NCI-H128 (cell line): Measurements from ENCODE around the gene CDH20.

Experiments used
- DNase-seq: peaks from one replicate; lab custom pipeline; 2025; ENCODE audit not compliant: unreplicated experiment; lab: John Stamatoyannopoulos, UW

Gene CDH20

GRCh38 chr18:61528961-61529360 is 195.7 kb downstream of the CDH20 start:
- no peak for DNase-seq

DNA sequence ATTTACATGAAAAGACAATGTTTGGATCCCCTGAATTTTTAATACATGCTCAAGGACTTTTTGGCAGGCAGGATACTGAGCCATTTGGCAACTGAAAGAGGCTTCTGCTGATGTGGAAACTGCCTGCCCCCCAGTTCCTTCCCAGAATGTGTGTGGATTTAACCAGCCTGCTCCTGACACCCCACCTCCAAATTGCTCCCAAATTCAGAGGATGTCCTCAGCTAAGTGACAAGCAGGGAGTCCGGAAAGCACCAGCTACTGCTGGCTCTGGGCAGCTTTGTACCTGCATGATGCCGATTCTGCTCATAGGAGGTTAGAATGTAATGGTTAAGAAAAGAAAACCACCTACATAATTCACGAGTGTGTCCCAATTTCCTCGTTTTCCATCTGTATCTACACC is 197.5 kb downstream of the CDH20 start:
- no peak for DNase-seq

GRCh38 chr18:61531182-61531581 is 198.0 kb downstream of the CDH20 start:
- no peak for DNase-seq

- no peak for DNase-seq
Observed at GRCh38 chr18:61531891-61532290, 198.7 kb downstream of the CDH20 start.

GRCh38 chr18:61535401-61535800 is 202.2 kb downstream of the CDH20 start:
- no peak for DNase-seq

- no peak for DNase-seq
Observed at GRCh38 chr18:61541673-61542072, 208.4 kb downstream of the CDH20 start.

GRCh38 chr18:61542596-61542995 is 209.4 kb downstream of the CDH20 start:
- no peak for DNase-seq

DNA sequence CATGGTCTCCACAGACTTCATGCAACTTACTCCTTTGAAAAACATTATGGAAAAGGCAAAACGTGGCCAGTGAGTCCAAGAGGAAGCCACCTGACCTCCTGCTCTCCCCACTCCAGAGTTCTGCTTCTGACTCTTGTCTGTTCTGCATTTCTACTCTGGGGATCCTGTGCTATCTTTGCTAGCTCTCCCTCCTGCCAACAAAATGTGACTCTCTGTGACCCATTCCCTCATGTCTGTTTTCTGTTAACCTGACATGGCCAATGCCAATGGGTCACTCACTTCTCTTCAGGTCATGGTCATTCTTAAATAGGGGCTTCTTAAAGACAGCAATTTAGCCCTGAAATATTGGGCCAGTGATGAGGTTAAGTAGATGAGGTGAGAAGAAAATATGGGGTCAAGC is 210.3 kb downstream of the CDH20 start:
- DNase-seq: no peak

DNA sequence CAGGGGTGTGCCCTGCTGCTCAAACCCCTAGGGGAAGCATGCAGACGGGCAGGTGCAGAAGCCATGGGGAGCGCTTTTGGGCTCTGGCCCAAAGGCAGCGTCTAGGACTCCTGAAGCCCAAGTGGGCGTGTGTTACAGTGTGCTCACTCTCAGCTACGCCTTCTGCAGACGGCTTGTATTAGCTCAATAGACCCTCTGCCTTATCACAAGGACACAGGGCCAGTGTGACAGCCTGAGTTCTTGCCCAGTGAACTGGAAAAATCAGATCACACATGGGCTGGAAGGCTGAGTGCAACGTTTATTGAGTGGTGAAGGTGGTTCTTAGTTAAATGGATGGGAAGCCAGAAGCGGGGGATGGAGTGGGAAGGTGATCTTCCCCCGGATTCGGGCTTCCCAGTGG is 210.9 kb downstream of the CDH20 start:
- DNase-seq: no peak

GRCh38 chr18:61545281-61546245 is 212.3 kb downstream of the CDH20 start:
- DNase-seq: no peak

DNA sequence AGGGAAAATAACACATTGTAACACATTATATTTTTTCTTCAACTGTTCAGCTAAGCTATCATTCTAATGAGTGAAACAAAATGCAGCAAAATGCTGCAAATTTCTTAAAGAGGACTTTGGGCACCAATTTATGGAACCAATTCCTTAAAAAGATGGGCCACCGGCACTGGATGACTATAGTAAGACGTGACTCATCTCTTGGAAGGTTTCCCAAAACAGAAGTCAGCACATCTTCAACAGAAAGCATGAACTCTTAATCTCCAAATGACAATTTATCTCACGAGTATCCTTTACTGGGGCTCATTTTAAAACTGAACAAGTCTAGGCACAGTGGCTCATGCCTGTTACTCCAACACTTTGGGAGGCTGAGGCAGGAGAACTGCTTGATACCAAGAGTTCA is 213.4 kb downstream of the CDH20 start:
- DNase-seq: no peak

DNA sequence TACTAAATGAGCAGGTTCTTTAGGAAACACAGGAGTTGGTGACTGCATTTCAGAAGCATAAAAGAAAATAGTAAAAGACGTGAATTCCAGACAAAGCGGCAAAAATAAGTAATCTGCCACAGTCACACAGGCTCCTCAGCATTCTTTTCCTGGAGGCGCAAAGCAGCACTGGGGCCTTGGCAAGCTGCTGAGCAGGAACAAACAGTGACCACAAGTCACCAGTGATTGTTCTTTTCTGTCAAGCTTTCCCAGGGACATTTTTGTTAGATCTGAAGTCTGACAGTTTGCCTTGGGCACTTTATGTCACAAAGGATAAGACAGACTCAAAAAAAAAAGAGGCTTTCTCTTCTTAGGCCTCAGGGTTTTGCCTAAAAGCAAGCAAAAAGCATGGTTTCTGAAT is 216.2 kb downstream of the CDH20 start:
- no peak for DNase-seq

DNA sequence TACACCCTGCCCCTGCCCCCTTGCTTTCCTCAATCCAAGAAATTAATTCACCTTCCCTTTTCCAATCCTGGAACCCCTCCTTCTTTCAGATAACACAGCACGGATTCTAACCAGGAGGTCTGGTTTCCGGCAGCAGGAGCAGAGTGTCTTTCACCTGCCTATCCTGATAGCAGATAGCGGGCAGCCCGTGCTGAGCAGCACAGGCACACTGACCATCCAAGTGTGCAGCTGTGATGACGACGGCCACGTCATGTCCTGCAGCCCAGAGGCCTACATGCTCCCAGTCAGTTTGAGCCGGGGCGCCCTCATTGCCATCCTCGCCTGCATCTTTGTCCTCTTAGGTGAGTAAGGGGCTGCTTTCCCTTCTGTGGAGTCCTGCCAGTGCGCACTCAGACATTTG is 216.7 kb downstream of the CDH20 start:
- no peak for DNase-seq

DNA sequence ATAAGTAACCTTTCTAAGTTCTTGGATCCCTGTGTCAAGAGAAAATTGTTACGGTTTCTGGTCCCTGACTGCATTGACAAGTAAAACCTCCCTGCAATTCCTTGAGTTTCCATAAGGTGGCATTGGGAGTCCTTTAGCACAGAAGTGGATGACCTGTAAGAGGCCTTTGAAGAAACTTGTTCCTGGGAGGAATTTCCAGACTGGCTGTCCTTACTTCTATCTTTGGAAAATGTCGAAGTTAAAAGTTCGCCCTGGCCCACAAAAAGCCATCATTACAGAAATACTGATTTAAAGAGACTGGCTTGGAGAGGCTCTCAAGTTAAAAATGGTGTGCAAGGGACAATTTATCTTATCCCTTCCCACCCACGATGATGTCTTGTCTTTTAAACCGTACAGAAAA is 218.4 kb downstream of the CDH20 start:
- DNase-seq: peak; percentile 15

DNA sequence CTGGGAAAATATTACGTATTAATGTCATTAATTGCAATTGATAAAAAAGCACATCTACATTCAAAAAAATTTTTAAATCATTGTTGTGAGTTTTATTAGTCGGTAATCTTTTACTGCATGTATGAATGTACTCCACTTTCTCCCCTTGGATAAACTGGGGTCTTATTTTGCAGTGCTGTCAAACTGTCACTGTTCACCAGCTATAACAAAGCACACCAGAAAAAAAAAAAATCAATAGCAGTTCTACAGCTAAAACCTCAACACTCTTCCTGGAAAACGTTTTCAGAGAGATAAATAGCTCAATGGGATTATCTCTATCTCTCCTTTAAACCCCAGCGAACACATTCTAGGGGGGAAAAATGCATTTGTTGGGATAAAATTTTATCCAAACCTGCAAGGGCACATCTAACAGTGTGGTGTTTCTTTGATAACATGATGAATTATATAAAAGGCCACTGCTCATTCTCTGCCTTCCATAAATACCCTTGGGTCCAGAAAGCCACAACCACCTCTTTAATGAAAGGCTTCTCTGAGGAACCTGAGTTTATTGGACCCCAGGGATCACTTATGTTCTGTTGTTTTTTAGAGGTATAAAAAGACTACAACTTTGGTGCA is 219.9 kb downstream of the CDH20 start:
- DNase-seq: peak; percentile 23

DNA sequence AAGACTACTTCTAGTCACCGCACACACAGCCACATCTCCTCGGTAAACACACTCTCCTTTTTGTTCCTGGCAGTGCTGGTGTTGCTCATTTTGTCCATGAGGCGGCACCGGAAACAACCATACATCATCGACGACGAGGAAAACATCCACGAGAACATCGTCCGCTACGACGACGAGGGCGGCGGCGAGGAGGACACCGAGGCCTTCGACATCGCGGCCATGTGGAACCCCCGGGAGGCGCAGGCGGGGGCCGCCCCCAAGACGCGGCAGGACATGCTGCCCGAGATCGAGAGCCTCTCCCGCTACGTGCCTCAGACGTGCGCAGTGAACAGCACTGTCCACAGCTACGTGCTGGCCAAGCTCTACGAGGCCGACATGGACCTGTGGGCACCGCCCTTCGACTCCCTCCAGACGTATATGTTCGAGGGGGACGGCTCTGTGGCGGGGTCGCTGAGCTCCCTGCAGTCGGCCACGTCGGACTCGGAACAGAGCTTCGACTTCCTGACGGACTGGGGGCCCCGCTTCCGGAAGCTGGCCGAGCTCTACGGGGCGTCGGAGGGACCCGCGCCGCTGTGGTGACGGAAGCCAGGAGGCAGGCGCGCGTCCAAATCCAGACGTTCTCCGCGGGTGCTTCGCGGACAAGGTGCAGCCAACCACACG is 221.0 kb downstream of the CDH20 start:
- no peak for DNase-seq

DNA sequence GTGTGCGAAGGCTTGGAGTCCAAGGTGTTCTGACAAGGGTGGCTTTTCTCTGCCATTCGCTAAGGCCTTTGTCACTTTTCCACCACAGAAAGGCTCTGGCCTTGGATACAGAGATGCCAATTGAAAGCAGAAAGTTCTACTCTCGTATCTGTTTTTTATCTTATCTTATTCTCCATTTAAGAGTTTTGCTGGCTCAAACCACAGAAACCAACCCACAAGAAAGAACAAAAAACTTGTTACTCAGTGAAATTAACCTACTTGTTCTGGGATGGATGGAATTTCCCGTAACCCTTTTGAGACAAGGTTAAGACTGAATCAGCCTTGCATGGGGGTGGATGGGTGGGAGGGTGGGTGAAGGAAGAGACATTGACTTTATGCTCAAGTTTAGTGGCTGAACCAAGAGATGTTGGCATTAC is 221.7 kb downstream of the CDH20 start:
- no peak for DNase-seq

DNA sequence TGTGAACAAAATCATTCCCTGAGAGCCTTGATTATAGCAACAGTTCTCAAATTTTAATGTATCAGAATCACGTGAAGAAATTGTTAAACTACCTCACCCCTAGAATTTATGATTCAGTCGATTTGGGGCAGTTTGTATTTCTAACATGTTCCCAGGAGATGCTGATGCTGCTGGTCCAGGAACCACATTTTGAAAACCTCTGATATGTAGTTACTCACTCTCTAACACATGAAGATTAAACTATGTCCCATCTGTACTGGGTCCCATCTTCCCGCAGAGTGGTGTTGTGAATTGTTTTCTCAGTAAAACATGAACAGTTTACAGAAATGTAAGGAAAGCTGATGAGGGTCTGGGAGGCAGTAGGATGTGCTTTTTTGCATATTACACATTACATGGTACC is 223.1 kb downstream of the CDH20 start:
- DNase-seq: no peak

DNA sequence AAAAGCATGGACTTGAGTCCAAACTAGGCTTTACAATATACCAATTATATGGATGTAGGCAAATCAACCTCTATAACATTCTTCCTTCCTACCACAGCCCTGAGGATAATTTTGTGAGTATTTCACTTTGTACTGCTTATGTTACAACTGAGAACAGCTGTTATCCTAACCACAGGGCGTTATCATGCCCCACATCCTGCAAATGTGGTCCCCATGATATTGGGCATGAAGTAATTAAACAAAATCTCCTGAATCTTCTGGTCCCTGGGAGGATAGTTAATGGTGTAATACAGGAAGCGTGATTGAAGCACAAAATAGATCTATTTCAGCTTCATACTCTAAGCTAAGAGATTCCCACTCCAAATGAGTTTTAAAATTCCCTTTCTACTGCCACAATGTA is 223.6 kb downstream of the CDH20 start:
- DNase-seq: no peak

GRCh38 chr18:61569176-61569892 is 236.1 kb downstream of the CDH20 start:
- DNase-seq: no peak

- DNase-seq: no peak
Observed at GRCh38 chr18:61570070-61570469, 236.8 kb downstream of the CDH20 start.
